Superior temporal gyrus (tissue), 1 donor: ENCODE data around the gene TBC1D22A.
A peak's percentile ranks its signal among the peaks of the same experiment; 100 is the strongest.

ENCODE experiments used
- DNase-seq: peaks from one replicate; pipeline ENCODE4 v3.0.0-alpha.2; 2016; ENCODE audit errors: extremely low spot score

Gene TBC1D22A

GRCh38 chr22:47013861-47014635 lies 251.6 kb downstream of the TBC1D22A start:
- no peak for DNase-seq

GRCh38 chr22:47014636-47015345 lies 252.3 kb downstream of the TBC1D22A start:
- no peak for DNase-seq

GRCh38 chr22:47015589-47016178 lies 253.2 kb downstream of the TBC1D22A start:
- DNase-seq = no peak

GRCh38 chr22:47016631-47017030 lies 254.2 kb downstream of the TBC1D22A start:
- DNase-seq = no peak

GRCh38 chr22:47017245-47017644 lies 254.8 kb downstream of the TBC1D22A start:
- no peak for DNase-seq

GRCh38 chr22:47018010-47018910 lies 255.8 kb downstream of the TBC1D22A start:
- DNase-seq = no peak

- DNase-seq = no peak
Measured at GRCh38 chr22:47019012-47019790, 256.8 kb downstream of the TBC1D22A start.

- no peak for DNase-seq
Measured at GRCh38 chr22:47020166-47020565, 257.7 kb downstream of the TBC1D22A start.

GRCh38 chr22:47021371-47022074 lies 259.1 kb downstream of the TBC1D22A start:
- DNase-seq = no peak

GRCh38 chr22:47022075-47022473 lies 259.6 kb downstream of the TBC1D22A start:
- DNase-seq = no peak

GRCh38 chr22:47022475-47022874 lies 260.0 kb downstream of the TBC1D22A start:
- DNase-seq = no peak

GRCh38 chr22:47023871-47024270 lies 261.4 kb downstream of the TBC1D22A start:
- no peak for DNase-seq

GRCh38 chr22:47027766-47028165 lies 265.3 kb downstream of the TBC1D22A start:
- DNase-seq = no peak

GRCh38 chr22:47029244-47030074 lies 267.0 kb downstream of the TBC1D22A start:
- no peak for DNase-seq

GRCh38 chr22:47030143-47030661 lies 267.8 kb downstream of the TBC1D22A start:
- DNase-seq = peak; percentile 54

- no peak for DNase-seq
Measured at GRCh38 chr22:47030881-47031627, 268.6 kb downstream of the TBC1D22A start.

- no peak for DNase-seq
Measured at GRCh38 chr22:47031628-47031915, 269.1 kb downstream of the TBC1D22A start.

GRCh38 chr22:47032091-47032943 lies 269.9 kb downstream of the TBC1D22A start:
- no peak for DNase-seq
